Caki2 (cell line): ENCODE data around the gene ERC1. TPM values are rescaled to one million over a fixed set of nuclear protein-coding genes. Genes with fewer than 3 reads are reported as not detected.
A peak's percentile ranks its signal among the peaks of the same experiment; 100 is the strongest.
"Not testable (repeated sequence)": the region's sequence is repeated elsewhere in the genome, so short reads cannot be mapped to it uniquely, and the experiment has no call there.

Experiments used
- DNase-seq: peaks from one replicate; pipeline ENCODE4 v3.0.0-alpha.2; 2015; ENCODE audit warnings: low read depth
- in situ Hi-C: cut with HindIII; loops from 2 replicates; pipeline ENCODE4 v1.10.0; 2016; ENCODE audit warnings: low sequenced_read_pairs, low pct_unique_long_range_greater_than_20kb, mixed read lengths
- total RNA-seq: library from RNA; depleted of rRNA; stranded (reverse); fragments of >200 nt; shearing (Covaris generic); gene quantifications from 2 replicates; pipeline ENCODE4 v1.2.3, GENCODE V29; 2014; ENCODE audit warnings: low replicate concordance

The ERC1 gene
- total RNA-seq, 1 experiment from 2014 or later, result 11.3 TPM

GRCh38 chr12:1310653-1311052 is 319.6 kb downstream of the ERC1 start:
- in situ Hi-C loops, result no loop called here
- DNase-seq, result no peak

- DNase-seq, result no peak
- in situ Hi-C loops, result no loop called here
Measured at GRCh38 chr12:1311145-1311544, 320.1 kb downstream of the ERC1 start.

- in situ Hi-C loops, result no loop called here
- DNase-seq, result no peak
Measured at GRCh38 chr12:1313906-1314305, 322.9 kb downstream of the ERC1 start.

GRCh38 chr12:1314523-1314922 is 323.5 kb downstream of the ERC1 start:
- in situ Hi-C loops, result no loop called here
- DNase-seq, result no peak

GRCh38 chr12:1316991-1317390 is 326.0 kb downstream of the ERC1 start:
- DNase-seq, in situ Hi-C loops: not testable (repeated sequence)

- in situ Hi-C loops, result no loop called here
- peak; percentile 55 for DNase-seq
Measured at GRCh38 chr12:1318327-1319031, 327.5 kb downstream of the ERC1 start.

- no peak for DNase-seq
- in situ Hi-C loops, result no loop called here
Measured at GRCh38 chr12:1319212-1319611, 328.2 kb downstream of the ERC1 start.

- in situ Hi-C loops, result no loop called here
Measured at GRCh38 chr12:1320021-1320420, 329.0 kb downstream of the ERC1 start.

GRCh38 chr12:1322821-1323220 is 331.8 kb downstream of the ERC1 start:
- in situ Hi-C loops, result no loop called here
- no peak for DNase-seq

More at GRCh38 chr12:1320021-1320420, 329.0 kb downstream of the ERC1 start:
- no peak for DNase-seq

- in situ Hi-C loops, result no loop called here
- no peak for DNase-seq
Measured at GRCh38 chr12:1324099-1324498, 333.1 kb downstream of the ERC1 start.

GRCh38 chr12:1324910-1325309 is 333.9 kb downstream of the ERC1 start:
- DNase-seq, result no peak
- in situ Hi-C loops, result no loop called here

- in situ Hi-C loops, result no loop called here
- no peak for DNase-seq
Measured at GRCh38 chr12:1325666-1326065, 334.6 kb downstream of the ERC1 start.

GRCh38 chr12:1326258-1326657 is 335.2 kb downstream of the ERC1 start:
- in situ Hi-C loops, result no loop called here
- no peak for DNase-seq

GRCh38 chr12:1328391-1328790 is 337.4 kb downstream of the ERC1 start:
- in situ Hi-C loops, result no loop called here
- DNase-seq, result no peak

- in situ Hi-C loops, result no loop called here
- no peak for DNase-seq
Measured at GRCh38 chr12:1329784-1330476, 338.9 kb downstream of the ERC1 start.

GRCh38 chr12:1330477-1330827 is 339.4 kb downstream of the ERC1 start:
- in situ Hi-C loops, result no loop called here
- DNase-seq, result no peak

- DNase-seq, result no peak
- in situ Hi-C loops, result no loop called here
Measured at GRCh38 chr12:1332327-1332726, 341.3 kb downstream of the ERC1 start.

GRCh38 chr12:1338483-1339177 is 347.6 kb downstream of the ERC1 start:
- in situ Hi-C loops, result no loop called here
- DNase-seq, result no peak

GRCh38 chr12:1339178-1339541 is 348.1 kb downstream of the ERC1 start:
- in situ Hi-C loops, DNase-seq: not testable (repeated sequence)
